D341Med (cell line): ENCODE results near the gene FMN1.
"Not testable (repeated sequence)": the region's sequence is repeated elsewhere in the genome, so short reads cannot be mapped to it uniquely, and the experiment has no call there.

ENCODE experiments used
- DNase-seq: peaks from one replicate; pipeline ENCODE4 v3.0.0; 2012; ENCODE audit warnings: low spot score

The FMN1 gene

GRCh38 chr15:33091983-33092693 is 102.4 kb downstream of the FMN1 start:
- DNase-seq: no peak

- DNase-seq: no peak
Measured at GRCh38 chr15:33089878-33090757, 104.4 kb downstream of the FMN1 start.

GRCh38 chr15:33089165-33089877 is 105.2 kb downstream of the FMN1 start:
- DNase-seq: no peak

GRCh38 chr15:33086500-33087121 is 107.9 kb downstream of the FMN1 start:
- no peak for DNase-seq

- DNase-seq: no peak
Measured at GRCh38 chr15:33084661-33085060, 109.9 kb downstream of the FMN1 start.

GRCh38 chr15:33083232-33084081 is 111.1 kb downstream of the FMN1 start:
- no peak for DNase-seq

- no peak for DNase-seq
Measured at GRCh38 chr15:33080006-33080405, 114.5 kb downstream of the FMN1 start.

GRCh38 chr15:33078607-33079006 is 115.9 kb downstream of the FMN1 start:
- no peak for DNase-seq

GRCh38 chr15:33076937-33077336 is 117.6 kb downstream of the FMN1 start:
- DNase-seq: no peak

- DNase-seq: no peak
Measured at GRCh38 chr15:33074942-33075341, 119.6 kb downstream of the FMN1 start.

- DNase-seq: no peak
Measured at GRCh38 chr15:33074212-33074611, 120.3 kb downstream of the FMN1 start.

- no peak for DNase-seq
Measured at GRCh38 chr15:33071451-33071850, 123.1 kb downstream of the FMN1 start.

GRCh38 chr15:33069903-33070302 is 124.6 kb downstream of the FMN1 start:
- not testable (repeated sequence) for DNase-seq

- DNase-seq: no peak
Measured at GRCh38 chr15:33069161-33069560, 125.4 kb downstream of the FMN1 start.

GRCh38 chr15:33068511-33068990 is 126.0 kb downstream of the FMN1 start:
- DNase-seq: no peak

- DNase-seq: no peak
Measured at GRCh38 chr15:33068007-33068481, 126.5 kb downstream of the FMN1 start.

GRCh38 chr15:33067456-33067855 is 127.1 kb downstream of the FMN1 start:
- no peak for DNase-seq

GRCh38 chr15:33066584-33066983 is 127.9 kb downstream of the FMN1 start:
- DNase-seq: no peak

- DNase-seq: no peak
Measured at GRCh38 chr15:33064878-33065277, 129.6 kb downstream of the FMN1 start.

GRCh38 chr15:33059184-33059583 is 135.3 kb downstream of the FMN1 start:
- no peak for DNase-seq

- DNase-seq: no peak
Measured at GRCh38 chr15:33057845-33058244, 136.7 kb downstream of the FMN1 start.
